Mesendoderm (in vitro differentiated cells): ENCODE measurements around the gene HOXC4.

Experiments used
- DNase-seq: peaks from one replicate; pipeline ENCODE4 v3.0.0; 2013
- H2AK5ac ChIP-seq: 2 replicates; pipeline ENCODE4 v1.6.1; 2013; ENCODE audit warnings: low read length, inconsistent platforms
- H2BK120ac ChIP-seq: 2 replicates; pipeline ENCODE4 v1.6.1; 2013; ENCODE audit warnings: low read depth, mild to moderate bottlenecking, low read length, moderate library complexity, mixed read lengths
- H2BK15ac ChIP-seq: replicated peaks from 2 replicates; pipeline ENCODE4 v1.6.1; 2013; ENCODE audit warnings: low read depth, mild to moderate bottlenecking, moderate library complexity
- H2BK5ac ChIP-seq: 2 replicates; pipeline ENCODE4 v1.6.1; 2013; ENCODE audit warnings: low read length, inconsistent platforms
- H3K18ac ChIP-seq: 2 replicates; pipeline ENCODE4 v1.6.1; 2013; ENCODE audit warnings: mild to moderate bottlenecking, low read length, mixed read lengths
- H3K23ac ChIP-seq: one replicate; pipeline ENCODE4 v1.6.1; 2013; ENCODE audit warnings: low read length
- H3K27ac ChIP-seq: 2 replicates; pipeline ENCODE4 v1.5.1; 2013; ENCODE audit warnings: low read depth, mild to moderate bottlenecking, inconsistent platforms, low read length, moderate library complexity
- H3K27me3 ChIP-seq: 2 replicates; pipeline ENCODE4 v1.6.1; 2013; ENCODE audit warnings: low read length, control low read depth, mild to moderate bottlenecking, inconsistent platforms; ENCODE audit not compliant: insufficient read depth, poor library complexity
- H3K36me3 ChIP-seq: 2 replicates; pipeline ENCODE4 v1.6.1; 2013; ENCODE audit warnings: low read length, inconsistent platforms; ENCODE audit not compliant: control insufficient read depth, insufficient read depth
- H3K4ac ChIP-seq: one replicate; pipeline ENCODE4 v1.6.1; 2013; ENCODE audit warnings: low read depth, mild to moderate bottlenecking, low read length, moderate library complexity
- H3K4me1 ChIP-seq: 2 replicates; pipeline ENCODE4 v1.6.1; 2013; ENCODE audit warnings: low read depth, low read length, inconsistent platforms; ENCODE audit not compliant: control insufficient read depth
- H3K4me2 ChIP-seq: 2 replicates; pipeline ENCODE4 v1.6.1; 2013; ENCODE audit warnings: low read length
- H3K4me3 ChIP-seq: 2 replicates; pipeline ENCODE4 v1.5.1; 2013; ENCODE audit warnings: mild to moderate bottlenecking, low read length
- H3K56ac ChIP-seq: one replicate; pipeline ENCODE4 v1.6.1; 2013; ENCODE audit warnings: low read length
- H3K79me1 ChIP-seq: 2 replicates; pipeline ENCODE4 v1.6.1; 2013; ENCODE audit warnings: low read length, inconsistent platforms
- H3K79me2 ChIP-seq: 2 replicates; pipeline ENCODE4 v1.6.1; 2013; ENCODE audit warnings: mild to moderate bottlenecking, low read length; ENCODE audit not compliant: control insufficient read depth, insufficient read depth
- H3K9ac ChIP-seq: 2 replicates; pipeline ENCODE4 v1.6.1; 2013; ENCODE audit warnings: low read length, inconsistent platforms
- H4K5ac ChIP-seq: one replicate; pipeline ENCODE4 v1.6.1; 2013; ENCODE audit warnings: low read length
- H4K8ac ChIP-seq: one replicate; pipeline ENCODE4 v1.6.1; 2013; ENCODE audit warnings: low read depth, mild to moderate bottlenecking, control low read depth, low read length, moderate library complexity
- WGBS: extraction: QIAGEN DNeasy Blood & Tissue Kit; methylation state at CpG from one replicate; pipeline ENCODE4 v1.1.7; 2013; ENCODE audit warnings: low lambda C conversion rate, missing lambda C conversion rate; ENCODE audit not compliant: insufficient coverage; ENCODE audit errors: extremely low coverage; 5-methylcytosine and 5-hydroxymethylcytosine counted together

The HOXC4 gene

DNA sequence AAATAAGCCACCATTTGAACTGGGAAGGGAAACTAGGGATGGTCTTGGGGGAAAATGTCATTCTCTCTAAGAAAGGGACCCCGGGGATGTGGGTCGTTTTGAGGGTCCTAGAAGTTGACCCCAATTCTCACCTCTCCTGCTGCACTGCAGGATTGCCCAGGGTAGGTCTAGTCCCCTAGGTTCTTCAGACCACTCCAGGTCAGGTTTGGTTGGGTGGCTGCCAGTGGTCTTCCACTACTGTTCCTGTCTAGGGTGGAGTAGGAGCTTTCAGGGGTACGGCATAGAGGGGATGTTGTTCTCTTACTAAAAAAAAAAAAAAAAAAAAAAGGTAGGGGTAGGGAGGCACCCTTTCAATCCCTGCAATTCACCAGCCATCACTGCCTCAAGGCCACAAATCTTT, 37.6 kb upstream of the HOXC4 start:
- no peak for DNase-seq
- Histone ChIP-seq H4K5ac (no peak overlapping the region), H3K23ac (no peak overlapping the region), H3K4me2 (no peak overlapping the region), H4K8ac (no peak overlapping the region), H3K79me1 (no peaks in the 10 kb centered on the region), H2BK5ac (no peak overlapping the region), H3K4me3 (no peak overlapping the region), H2BK120ac (no peak overlapping the region), H2BK15ac (no peak overlapping the region), H3K18ac (no peak overlapping the region), H3K9ac (no peak overlapping the region), H3K27me3 (peaks cover 77% of the 10 kb centered on the region), H3K36me3 (no peaks in the 10 kb centered on the region), H3K4ac (no peak overlapping the region), H3K4me1 (peaks cover 2% of the 10 kb centered on the region), H3K79me2 (no peaks in the 10 kb centered on the region), H3K27ac (no peak overlapping the region), H2AK5ac (no peak overlapping the region), H3K56ac (no peak overlapping the region)
- no CpG with 5 or more reads among the region's 3 CpGs for WGBS

- no peak overlapping the region for H2AK5ac ChIP-seq
Measured at GRCh38 chr12:54016478-54016964, 37.1 kb upstream of the HOXC4 start.

DNA sequence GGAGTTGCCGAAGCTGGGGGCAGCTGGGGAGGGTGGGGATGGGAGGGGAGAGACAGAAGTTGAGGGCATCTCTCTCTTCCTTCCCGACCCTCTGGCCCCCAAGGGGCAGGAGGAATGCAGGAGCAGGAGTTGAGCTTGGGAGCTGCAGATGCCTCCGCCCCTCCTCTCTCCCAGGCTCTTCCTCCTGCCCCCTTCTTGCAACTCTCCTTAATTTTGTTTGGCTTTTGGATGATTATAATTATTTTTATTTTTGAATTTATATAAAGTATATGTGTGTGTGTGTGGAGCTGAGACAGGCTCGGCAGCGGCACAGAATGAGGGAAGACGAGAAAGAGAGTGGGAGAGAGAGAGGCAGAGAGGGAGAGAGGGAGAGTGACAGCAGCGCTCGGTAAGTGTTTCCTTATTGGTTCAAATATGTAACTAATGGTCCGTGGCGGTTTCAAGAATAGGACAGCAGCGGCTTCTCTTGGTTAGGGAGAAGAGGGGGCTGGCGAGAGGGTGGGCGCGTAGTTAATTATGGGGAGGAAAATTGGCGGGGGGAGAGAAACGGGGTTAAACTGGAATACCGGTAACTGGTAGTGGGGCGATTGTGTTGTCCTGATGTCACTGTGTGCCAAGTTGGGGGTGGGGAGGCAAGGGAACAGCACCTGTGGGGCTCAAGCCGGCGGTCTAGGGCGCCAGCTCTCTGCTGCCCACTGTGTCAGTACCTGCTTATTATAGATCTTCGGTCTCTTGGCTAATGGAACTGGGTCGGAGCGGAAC, 36.4 kb upstream of the HOXC4 start:
- H3K27me3 ChIP-seq: peaks cover 81% of the 10 kb centered on the region
- H3K4me3 ChIP-seq: no peak overlapping the region
- DNase-seq: no peak
- no peak overlapping the region for H3K4ac ChIP-seq
- no peak overlapping the region for H2BK15ac ChIP-seq
- H3K27ac ChIP-seq: no peak overlapping the region
- no peaks in the 10 kb centered on the region for H3K36me3 ChIP-seq
- H3K23ac ChIP-seq: no peak overlapping the region
- peak overlapping the region; percentile 51 for H3K4me2 ChIP-seq
- no peak overlapping the region for H2BK5ac ChIP-seq
- H2AK5ac ChIP-seq: no peak overlapping the region
- H2BK120ac ChIP-seq: no peak overlapping the region
- H4K8ac ChIP-seq: no peak overlapping the region
- H3K79me2 ChIP-seq: no peaks in the 10 kb centered on the region
- H3K18ac ChIP-seq: no peak overlapping the region
- H3K56ac ChIP-seq: no peak overlapping the region
- no peak overlapping the region for H3K9ac ChIP-seq
- no CpG with 5 or more reads among the region's 24 CpGs for WGBS
- no peaks in the 10 kb centered on the region for H3K79me1 ChIP-seq
- H4K5ac ChIP-seq: no peak overlapping the region
- H3K4me1 ChIP-seq: peaks cover 2% of the 10 kb centered on the region

More at GRCh38 chr12:54016478-54016964, 37.1 kb upstream of the HOXC4 start:
- H3K27me3 ChIP-seq: peaks cover 77% of the 10 kb centered on the region
- H3K9ac ChIP-seq: no peak overlapping the region
- H3K4me2 ChIP-seq: no peak overlapping the region
- no peak overlapping the region for H2BK5ac ChIP-seq
- no peak overlapping the region for H4K5ac ChIP-seq
- H3K23ac ChIP-seq: no peak overlapping the region
- H3K4me3 ChIP-seq: no peak overlapping the region
- H3K4me1 ChIP-seq: peaks cover 2% of the 10 kb centered on the region
- no CpG with 5 or more reads among the region's 25 CpGs for WGBS
- no peak overlapping the region for H2BK15ac ChIP-seq
- H3K36me3 ChIP-seq: no peaks in the 10 kb centered on the region
- no peak overlapping the region for H4K8ac ChIP-seq
- no peaks in the 10 kb centered on the region for H3K79me2 ChIP-seq
- H3K79me1 ChIP-seq: no peaks in the 10 kb centered on the region
- no peak overlapping the region for H2BK120ac ChIP-seq
- no peak for DNase-seq
- H3K27ac ChIP-seq: no peak overlapping the region
- H3K18ac ChIP-seq: no peak overlapping the region
- no peak overlapping the region for H3K4ac ChIP-seq
- H3K56ac ChIP-seq: no peak overlapping the region

DNA sequence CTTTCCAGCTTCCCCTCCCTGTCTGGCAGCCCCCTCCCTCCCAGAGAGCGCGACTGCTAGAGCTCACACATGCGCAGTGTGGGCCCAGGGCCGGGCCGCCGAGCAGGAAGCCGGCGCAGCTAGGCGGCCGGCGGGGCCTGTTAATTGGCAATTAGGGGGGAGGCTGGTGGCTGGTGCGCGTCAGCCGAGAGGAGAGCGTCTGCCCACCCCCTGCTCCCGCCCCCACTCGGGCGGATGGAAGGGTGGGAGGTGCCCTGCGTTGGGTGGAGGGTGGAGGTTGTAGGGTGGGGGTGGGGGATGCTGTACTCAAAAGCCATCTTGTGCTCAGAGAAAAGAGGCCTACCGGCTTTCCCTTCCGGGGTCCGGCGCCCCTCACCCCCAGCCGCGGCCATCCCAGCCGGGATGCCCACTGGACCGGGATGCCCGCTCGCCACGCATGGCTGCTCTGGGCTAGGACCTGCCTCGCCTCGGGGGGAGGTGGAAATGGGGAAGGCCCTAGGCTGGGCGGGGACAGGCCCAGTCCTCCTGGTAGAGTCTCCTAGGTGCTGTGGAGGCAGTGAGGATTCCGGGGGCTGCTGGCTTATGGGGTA, 35.7 kb upstream of the HOXC4 start:
- DNase-seq: peak; percentile 85

GRCh38 chr12:54018468-54018984, 35.1 kb upstream of the HOXC4 start:
- Histone ChIP-seq H2AK5ac (no peak overlapping the region), H3K27me3 (peaks cover 82% of the 10 kb centered on the region), H3K36me3 (no peaks in the 10 kb centered on the region), H3K4me3 (no peak overlapping the region), H3K23ac (no peak overlapping the region), H3K4me1 (peaks cover 2% of the 10 kb centered on the region), H3K79me2 (no peaks in the 10 kb centered on the region), H3K4ac (no peak overlapping the region), H4K5ac (no peak overlapping the region), H3K56ac (peak overlapping the region; percentile 45), H3K79me1 (no peaks in the 10 kb centered on the region), H4K8ac (no peak overlapping the region), H2BK15ac (no peak overlapping the region), H3K9ac (no peak overlapping the region), H3K18ac (no peak overlapping the region), H2BK120ac (no peak overlapping the region), H3K27ac (no peak overlapping the region), H2BK5ac (no peak overlapping the region), H3K4me2 (peak overlapping the region; percentile 31)
- no peak for DNase-seq
- no CpG with 5 or more reads among the region's 29 CpGs for WGBS

More for the DNA sequence above, 35.7 kb upstream of the HOXC4 start:
- no peak overlapping the region for H2BK120ac ChIP-seq
- H3K9ac ChIP-seq: peak overlapping the region; percentile 7
- H3K18ac ChIP-seq: no peak overlapping the region
- no peak overlapping the region for H4K8ac ChIP-seq
- H3K36me3 ChIP-seq: no peaks in the 10 kb centered on the region
- H3K56ac ChIP-seq: peak overlapping the region; percentile 45
- H2BK5ac ChIP-seq: no peak overlapping the region
- no peak overlapping the region for H4K5ac ChIP-seq
- H3K79me1 ChIP-seq: no peaks in the 10 kb centered on the region
- no peaks in the 10 kb centered on the region for H3K79me2 ChIP-seq
- no peak overlapping the region for H2AK5ac ChIP-seq
- WGBS: no CpG with 5 or more reads among the region's 34 CpGs
- H3K4me3 ChIP-seq: no peak overlapping the region
- no peak overlapping the region for H3K4ac ChIP-seq
- no peak overlapping the region for H2BK15ac ChIP-seq
- H3K27ac ChIP-seq: no peak overlapping the region
- H3K4me2 ChIP-seq: peak overlapping the region; percentile 51
- H3K4me1 ChIP-seq: peaks cover 2% of the 10 kb centered on the region
- no peak overlapping the region for H3K23ac ChIP-seq
- H3K27me3 ChIP-seq: peaks cover 82% of the 10 kb centered on the region
